ENCODE measurements around the gene MEAF6.

The MEAF6 gene

GRCh38 chr1:37465593-37466517 is 48.7 kb downstream of the MEAF6 start:
- Histone ChIP-seq H3K9me3 (ENCODE audit: control insufficient read depth, low read length) (no peaks in the 10 kb centered on the region), H3K4me1 (ENCODE audit: control insufficient read depth, insufficient read depth, low read length) (peaks cover 13% of the 10 kb centered on the region), H3K27me3 (replicated peaks; ENCODE audit: control insufficient read depth, insufficient read depth, low read length) (no peaks in the 10 kb centered on the region), H3K36me3 (ENCODE audit: control insufficient read depth, insufficient read depth, low read length, severe bottlenecking) (no peaks in the 10 kb centered on the region), H3K4me3 (ENCODE audit: low read length) (no peak overlapping the region), H3K9ac (ENCODE audit: low read length) (no peak overlapping the region)
- peak; percentile 8 for DNase-seq (ENCODE audit: low read depth)

DNA sequence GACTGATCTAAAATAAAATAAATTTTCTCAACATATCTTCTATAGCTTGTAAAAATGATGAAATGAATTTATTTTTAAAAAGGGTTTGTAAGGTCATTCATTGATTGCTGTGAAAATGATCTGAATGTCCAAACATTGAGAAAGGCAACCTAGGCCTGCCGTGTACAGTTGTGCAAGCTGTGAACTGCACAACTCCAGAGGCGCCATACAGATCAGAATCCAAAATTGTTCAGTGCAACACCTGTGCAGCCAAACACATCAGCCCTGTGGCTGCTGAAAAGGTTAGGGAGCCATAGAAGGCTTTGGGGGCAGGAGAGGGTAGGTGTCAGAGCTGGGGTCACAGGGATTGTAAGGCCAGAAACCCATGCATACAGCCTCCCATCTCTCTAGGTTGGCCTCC is 50.1 kb downstream of the MEAF6 start:
- DNase-seq (ENCODE audit: low read depth): no peak
- H3K36me3 ChIP-seq (ENCODE audit: control insufficient read depth, insufficient read depth, low read length, severe bottlenecking): no peaks in the 10 kb centered on the region
- peaks cover 13% of the 10 kb centered on the region for H3K4me1 ChIP-seq (ENCODE audit: control insufficient read depth, insufficient read depth, low read length)
- H3K9me3 ChIP-seq (ENCODE audit: control insufficient read depth, low read length): no peaks in the 10 kb centered on the region
- H3K27me3 ChIP-seq (replicated peaks; ENCODE audit: control insufficient read depth, insufficient read depth, low read length): no peaks in the 10 kb centered on the region
- H3K9ac ChIP-seq (ENCODE audit: low read length): no peak overlapping the region
- H3K4me3 ChIP-seq (ENCODE audit: low read length): no peak overlapping the region

GRCh38 chr1:37461698-37462436 is 52.7 kb downstream of the MEAF6 start:
- Histone ChIP-seq H3K27me3 (replicated peaks; ENCODE audit: control insufficient read depth, insufficient read depth, low read length) (no peaks in the 10 kb centered on the region), H3K4me3 (ENCODE audit: low read length) (no peak overlapping the region), H3K9ac (ENCODE audit: low read length) (no peak overlapping the region), H3K9me3 (ENCODE audit: control insufficient read depth, low read length) (no peaks in the 10 kb centered on the region), H3K4me1 (ENCODE audit: control insufficient read depth, insufficient read depth, low read length) (peaks cover 13% of the 10 kb centered on the region), H3K36me3 (ENCODE audit: control insufficient read depth, insufficient read depth, low read length, severe bottlenecking) (no peaks in the 10 kb centered on the region)
- DNase-seq (ENCODE audit: low read depth): no peak

GRCh38 chr1:37458551-37458950 is 56.0 kb downstream of the MEAF6 start:
- Histone ChIP-seq H3K36me3 (ENCODE audit: control insufficient read depth, insufficient read depth, low read length, severe bottlenecking) (no peaks in the 10 kb centered on the region), H3K27me3 (replicated peaks; ENCODE audit: control insufficient read depth, insufficient read depth, low read length) (no peaks in the 10 kb centered on the region), H3K9me3 (ENCODE audit: control insufficient read depth, low read length) (no peaks in the 10 kb centered on the region), H3K9ac (ENCODE audit: low read length) (no peak overlapping the region), H3K4me1 (ENCODE audit: control insufficient read depth, insufficient read depth, low read length) (peaks cover 8% of the 10 kb centered on the region), H3K4me3 (ENCODE audit: low read length) (no peak overlapping the region)
- no peak for DNase-seq (ENCODE audit: low read depth)

- Histone ChIP-seq H3K36me3 (ENCODE audit: control insufficient read depth, insufficient read depth, low read length, severe bottlenecking) (no peaks in the 10 kb centered on the region), H3K4me3 (ENCODE audit: low read length) (no peak overlapping the region), H3K27me3 (replicated peaks; ENCODE audit: control insufficient read depth, insufficient read depth, low read length) (no peaks in the 10 kb centered on the region), H3K9ac (ENCODE audit: low read length) (no peak overlapping the region), H3K9me3 (ENCODE audit: control insufficient read depth, low read length) (no peaks in the 10 kb centered on the region), H3K4me1 (ENCODE audit: control insufficient read depth, insufficient read depth, low read length) (peaks cover 12% of the 10 kb centered on the region)
- DNase-seq (ENCODE audit: low read depth): no peak
These were observed 58.0 kb downstream of the MEAF6 start for GRCh38 chr1:37456614-37457013.

- H3K36me3 ChIP-seq (ENCODE audit: control insufficient read depth, insufficient read depth, low read length, severe bottlenecking): no peaks in the 10 kb centered on the region
- no peak for DNase-seq (ENCODE audit: low read depth)
- H3K9me3 ChIP-seq (ENCODE audit: control insufficient read depth, low read length): no peaks in the 10 kb centered on the region
- peaks cover 12% of the 10 kb centered on the region for H3K4me1 ChIP-seq (ENCODE audit: control insufficient read depth, insufficient read depth, low read length)
- no peak overlapping the region for H3K4me3 ChIP-seq (ENCODE audit: low read length)
- H3K27me3 ChIP-seq (replicated peaks; ENCODE audit: control insufficient read depth, insufficient read depth, low read length): no peaks in the 10 kb centered on the region
- H3K9ac ChIP-seq (ENCODE audit: low read length): peak overlapping the region; percentile 65
These were observed 59.0 kb downstream of the MEAF6 start for GRCh38 chr1:37455516-37455915.

DNA sequence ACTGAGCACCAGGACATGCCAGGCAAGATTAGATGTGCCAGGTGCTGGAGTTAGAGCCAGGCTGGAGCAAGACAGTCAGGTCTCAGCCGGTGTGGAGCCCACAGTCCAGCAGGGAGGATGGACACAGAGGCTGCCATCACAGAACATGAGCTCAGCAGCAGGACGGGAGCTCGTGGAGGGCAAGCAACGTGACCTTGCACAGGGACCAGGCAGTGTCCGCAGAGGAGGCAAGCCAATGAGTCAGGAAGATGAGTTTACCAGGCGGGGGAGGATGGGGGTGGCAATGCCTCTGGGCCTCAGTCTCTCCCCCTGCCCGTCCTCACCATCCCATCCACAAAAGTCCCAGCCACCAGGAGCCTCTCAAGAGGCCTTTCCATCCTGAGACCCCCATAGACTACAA is 60.9 kb downstream of the MEAF6 start:
- no peaks in the 10 kb centered on the region for H3K9me3 ChIP-seq (ENCODE audit: control insufficient read depth, low read length)
- H3K4me3 ChIP-seq (ENCODE audit: low read length): no peak overlapping the region
- peak overlapping the region; percentile 1 for H3K9ac ChIP-seq (ENCODE audit: low read length)
- peaks cover 12% of the 10 kb centered on the region for H3K4me1 ChIP-seq (ENCODE audit: control insufficient read depth, insufficient read depth, low read length)
- DNase-seq (ENCODE audit: low read depth): no peak
- no peaks in the 10 kb centered on the region for H3K36me3 ChIP-seq (ENCODE audit: control insufficient read depth, insufficient read depth, low read length, severe bottlenecking)
- no peaks in the 10 kb centered on the region for H3K27me3 ChIP-seq (replicated peaks; ENCODE audit: control insufficient read depth, insufficient read depth, low read length)

GRCh38 chr1:37452416-37452815 is 62.1 kb downstream of the MEAF6 start:
- no peak for DNase-seq (ENCODE audit: low read depth)

GRCh38 chr1:37449936-37450335 is 64.6 kb downstream of the MEAF6 start:
- H3K36me3 ChIP-seq (ENCODE audit: control insufficient read depth, insufficient read depth, low read length, severe bottlenecking): no peaks in the 10 kb centered on the region
- peaks cover 11% of the 10 kb centered on the region for H3K27me3 ChIP-seq (replicated peaks; ENCODE audit: control insufficient read depth, insufficient read depth, low read length)
- no peak for DNase-seq (ENCODE audit: low read depth)
- no peak overlapping the region for H3K4me3 ChIP-seq (ENCODE audit: low read length)
- peaks cover 5% of the 10 kb centered on the region for H3K4me1 ChIP-seq (ENCODE audit: control insufficient read depth, insufficient read depth, low read length)
- H3K9me3 ChIP-seq (ENCODE audit: control insufficient read depth, low read length): no peaks in the 10 kb centered on the region
- H3K9ac ChIP-seq (ENCODE audit: low read length): no peak overlapping the region

More at GRCh38 chr1:37452416-37452815, 62.1 kb downstream of the MEAF6 start:
- Histone ChIP-seq H3K4me3 (ENCODE audit: low read length) (no peak overlapping the region), H3K36me3 (ENCODE audit: control insufficient read depth, insufficient read depth, low read length, severe bottlenecking) (no peaks in the 10 kb centered on the region), H3K9ac (ENCODE audit: low read length) (no peak overlapping the region), H3K4me1 (ENCODE audit: control insufficient read depth, insufficient read depth, low read length) (peaks cover 12% of the 10 kb centered on the region), H3K27me3 (replicated peaks; ENCODE audit: control insufficient read depth, insufficient read depth, low read length) (peaks cover 2% of the 10 kb centered on the region), H3K9me3 (ENCODE audit: control insufficient read depth, low read length) (no peaks in the 10 kb centered on the region)

- H3K9me3 ChIP-seq (ENCODE audit: control insufficient read depth, low read length): no peaks in the 10 kb centered on the region
- no peak overlapping the region for H3K9ac ChIP-seq (ENCODE audit: low read length)
- H3K27me3 ChIP-seq (replicated peaks; ENCODE audit: control insufficient read depth, insufficient read depth, low read length): peaks cover 11% of the 10 kb centered on the region
- H3K36me3 ChIP-seq (ENCODE audit: control insufficient read depth, insufficient read depth, low read length, severe bottlenecking): no peaks in the 10 kb centered on the region
- H3K4me1 ChIP-seq (ENCODE audit: control insufficient read depth, insufficient read depth, low read length): peaks cover 4% of the 10 kb centered on the region
- no peak for DNase-seq (ENCODE audit: low read depth)
- no peak overlapping the region for H3K4me3 ChIP-seq (ENCODE audit: low read length)
These were observed 65.7 kb downstream of the MEAF6 start for GRCh38 chr1:37448691-37449417.

- Histone ChIP-seq H3K4me1 (ENCODE audit: control insufficient read depth, insufficient read depth, low read length) (peaks cover 4% of the 10 kb centered on the region), H3K9ac (ENCODE audit: low read length) (no peak overlapping the region), H3K9me3 (ENCODE audit: control insufficient read depth, low read length) (no peaks in the 10 kb centered on the region), H3K4me3 (ENCODE audit: low read length) (no peak overlapping the region), H3K36me3 (ENCODE audit: control insufficient read depth, insufficient read depth, low read length, severe bottlenecking) (no peaks in the 10 kb centered on the region), H3K27me3 (replicated peaks; ENCODE audit: control insufficient read depth, insufficient read depth, low read length) (peaks cover 11% of the 10 kb centered on the region)
- no peak for DNase-seq (ENCODE audit: low read depth)
These were observed 66.4 kb downstream of the MEAF6 start for GRCh38 chr1:37448185-37448584.
